Kidney (tissue), 14 donors: Measurements from ENCODE around the gene CNTFR. TPM values are rescaled to one million over a fixed set of nuclear protein-coding genes. Genes with fewer than 3 reads are reported as not detected.

ENCODE experiments used
- DNase-seq, 5 donors: peaks; one replicate each; pipeline ENCODE4 v3.0.0-alpha.2; 2013 to 2020
- FAIRE-seq: peaks from 2 replicates; lab custom pipeline; 2012; peaks lifted over from hg19 to GRCh38; lab: Jason Lieb, UNC
- H3K27ac ChIP-seq, 2 donors: one replicate each; pipeline ENCODE4 v1.7.0; 2013; ENCODE audit warnings: low read depth in 2 of 2, low read length in 2 of 2, inconsistent platforms in 1 of 2
- H3K27me3 ChIP-seq: one replicate; pipeline ENCODE4 v1.7.1; 2013; ENCODE audit warnings: low read length, inconsistent platforms; ENCODE audit not compliant: control insufficient read depth, insufficient read depth
- H3K36me3 ChIP-seq, 3 donors: one replicate each; pipeline versions ENCODE4 v1.7.0 to v1.7.1; 2013; ENCODE audit warnings: low read length in 3 of 3, control low read depth in 1 of 3, inconsistent platforms in 1 of 3; ENCODE audit not compliant: insufficient read depth in 3 of 3, control insufficient read depth in 2 of 3
- H3K4me1 ChIP-seq, 3 donors: one replicate each; pipeline versions ENCODE4 v1.7.0 to v1.7.1; 2013; ENCODE audit warnings: low read length in 3 of 3, inconsistent platforms in 1 of 3, low read depth in 1 of 3; ENCODE audit not compliant: control insufficient read depth in 2 of 3, insufficient read depth in 2 of 3
- H3K4me3 ChIP-seq, 3 donors: one replicate each; pipeline versions ENCODE4 v1.7.0 to v1.8.1; 2013; ENCODE audit warnings: low read length in 3 of 3, control low read depth in 1 of 3, inconsistent platforms in 1 of 3
- H3K9ac ChIP-seq, 3 donors: one replicate each; pipeline versions ENCODE4 v1.7.0 to v1.7.1; 2013; ENCODE audit warnings: low read length in 3 of 3, control low read depth in 1 of 3, inconsistent platforms in 1 of 3
- H3K9me3 ChIP-seq, 3 donors: one replicate each; pipeline versions ENCODE4 v1.7.0 to v1.7.1; 2013; ENCODE audit warnings: low read length in 3 of 3, control low read depth in 1 of 3, inconsistent platforms in 1 of 3; ENCODE audit not compliant: control insufficient read depth in 2 of 3, insufficient read depth in 1 of 3
- CTCF ChIP-seq: IDR thresholded peaks from 3 replicates; pipeline ENCODE4 v1.5.1; 2012; ENCODE audit warnings: mild to moderate bottlenecking, moderate library complexity, borderline replicate concordance; ENCODE audit not compliant: insufficient read depth; ENCODE audit errors: extremely low read depth
- intact Hi-C: fragments of 100-400 bp; cut with DNase I; formaldehyde crosslinking; loops from one replicate; pipeline ENCODE4 v1.11.1; 2022
- polyA plus RNA-seq: library from polyadenylated mRNA; stranded (reverse); fragments of 350-450 nt; fragmentation: Illumina TruSeq; extraction: RNeasy Lipid Tissue Mini Kit (QIAGEN cat#74804); gene quantifications from one replicate; pipeline ENCODE4 v1.2.3, GENCODE V29; 2014; ENCODE audit warnings: low read depth, low replicate concordance; ENCODE audit not compliant: insufficient read depth
- total RNA-seq: library from RNA; stranded (reverse); fragmentation: NEBNext Ultra II Directional; extraction: Animal tissue kit (Norgen Biotek cat#: 25700); gene quantifications from one replicate; pipeline ENCODE4 v1.2.1, GENCODE V29; 2021
- donor health status: control.
- donor health status: control.
- donor health status: control.
- donor health status: control.
- donor health status: control.
- donor health status: DM: yes; HTN: yes; CAD: no.
- donor health status: Normal renal cell carcinoma (clear cell type).

The CNTFR gene
- total and polyA plus RNA-seq, 2 donors from 2014 or later = 1.7 to 3.7 TPM

GRCh38 chr9:34546834-34547827, 42.4 kb downstream of the CNTFR start:
- peak; percentile 68 to 85 (median 78) for DNase-seq
- no peak for FAIRE-seq

GRCh38 chr9:34546102-34546833, 43.3 kb downstream of the CNTFR start:
- no peak overlapping the region for H3K4me3 ChIP-seq
- H3K36me3 ChIP-seq = no peaks in the 10 kb centered on the region
- DNase-seq = peak in 1 of 5 donors; percentile 51
- H3K4me1 ChIP-seq = no peaks in the 10 kb centered on the region
- intact Hi-C loops = loop anchor here (5.0 kb wide), 1 partner anchor 46 kb away; no protein-coding TSS in a partner anchor
- no peak overlapping the region for H3K27ac ChIP-seq
- TF ChIP-seq CTCF = no peak
- FAIRE-seq = no peak
- no peak overlapping the region for H3K9ac ChIP-seq
- no peaks in the 10 kb centered on the region for H3K27me3 ChIP-seq
- H3K9me3 ChIP-seq = no peaks in the 10 kb centered on the region

More at GRCh38 chr9:34546834-34547827, 42.4 kb downstream of the CNTFR start:
- no peak overlapping the region for H3K27ac ChIP-seq
- peak; percentile 47 for TF ChIP-seq CTCF
- H3K4me3 ChIP-seq = no peak overlapping the region
- no peak overlapping the region for H3K9ac ChIP-seq
- H3K9me3 ChIP-seq = no peaks in the 10 kb centered on the region
- no peaks in the 10 kb centered on the region for H3K36me3 ChIP-seq
- intact Hi-C loops = loop anchor here (5.0 kb wide), 1 partner anchor 45 kb away; no protein-coding TSS in a partner anchor
- H3K4me1 ChIP-seq = no peaks in the 10 kb centered on the region
- H3K27me3 ChIP-seq = no peaks in the 10 kb centered on the region

- intact Hi-C loops = loop anchor here (5.0 kb wide), 1 partner anchor 47 kb away; no protein-coding TSS in a partner anchor
- no peak for FAIRE-seq
These were observed 44.0 kb downstream of the CNTFR start for GRCh38 chr9:34545497-34545896.

More at GRCh38 chr9:34545497-34545896, 44.0 kb downstream of the CNTFR start:
- H3K27me3 ChIP-seq = no peaks in the 10 kb centered on the region
- H3K9me3 ChIP-seq = no peaks in the 10 kb centered on the region
- DNase-seq = no peak
- H3K27ac ChIP-seq = no peak overlapping the region
- no peak for TF ChIP-seq CTCF
- no peak overlapping the region for H3K9ac ChIP-seq
- H3K36me3 ChIP-seq = no peaks in the 10 kb centered on the region
- no peak overlapping the region for H3K4me3 ChIP-seq
- no peaks in the 10 kb centered on the region for H3K4me1 ChIP-seq
